BE2C (cell line): ENCODE data around the gene FIBP.
A peak's percentile ranks its signal among the peaks of the same experiment; 100 is the strongest.

Experiments
- DNase-seq: peaks from one replicate; pipeline ENCODE4 v3.0.0-alpha.2; 2020
- H3K27me3 ChIP-seq: fragments of 250-450 bp; sonication (Bioruptor Pico); 2 replicates; pipeline ENCODE4 v1.5.1; 2020; ENCODE audit warnings: mild to moderate bottlenecking
- H3K36me3 ChIP-seq: fragments of 250-450 bp; sonication (Bioruptor Pico); 2 replicates; pipeline ENCODE4 v1.5.1; 2020; ENCODE audit warnings: mild to moderate bottlenecking
- H3K4me1 ChIP-seq: fragments of 250-450 bp; sonication (Bioruptor Pico); 2 replicates; pipeline ENCODE4 v1.5.1; 2020
- H3K4me3 ChIP-seq: 2 replicates; pipeline ENCODE4 v1.5.1; 2011; ENCODE audit warnings: low read depth, low read length
- H3K9me3 ChIP-seq: fragments of 250-450 bp; sonication (Bioruptor Pico); 2 replicates; pipeline ENCODE4 v1.5.1; 2020
- CTCF ChIP-seq: IDR thresholded peaks from 2 replicates; pipeline ENCODE4 v1.5.1; 2012; ENCODE audit warnings: mild to moderate bottlenecking, low read depth, low read length

The FIBP gene

GRCh38 chr11:65886826-65887722 lies 1.2 kb downstream of the FIBP start:
- peaks cover 35% of the 10 kb centered on the region for H3K36me3 ChIP-seq
- H3K4me3 ChIP-seq, result peak overlapping the region; percentile 77
- TF ChIP-seq CTCF, result no peak
- no peaks in the 10 kb centered on the region for H3K9me3 ChIP-seq
- H3K4me1 ChIP-seq, result peaks cover 8% of the 10 kb centered on the region
- no peaks in the 10 kb centered on the region for H3K27me3 ChIP-seq
- no peak for DNase-seq

- TF ChIP-seq CTCF, result no peak
- H3K27me3 ChIP-seq, result no peaks in the 10 kb centered on the region
- H3K4me3 ChIP-seq, result no peak overlapping the region
- DNase-seq, result no peak
- no peaks in the 10 kb centered on the region for H3K9me3 ChIP-seq
- peaks cover 8% of the 10 kb centered on the region for H3K4me1 ChIP-seq
- peaks cover 35% of the 10 kb centered on the region for H3K36me3 ChIP-seq
Measured at GRCh38 chr11:65885808-65886536, 2.3 kb downstream of the FIBP start.

- Histone ChIP-seq H3K4me1 (peaks cover 8% of the 10 kb centered on the region), H3K27me3 (no peaks in the 10 kb centered on the region), H3K4me3 (no peak overlapping the region), H3K9me3 (no peaks in the 10 kb centered on the region), H3K36me3 (peaks cover 35% of the 10 kb centered on the region)
- no peak for TF ChIP-seq CTCF
- DNase-seq, result no peak
Measured at GRCh38 chr11:65885231-65885630, 3.0 kb downstream of the FIBP start.

GRCh38 chr11:65884716-65885092 lies 3.6 kb downstream of the FIBP start:
- Histone ChIP-seq H3K27me3 (no peaks in the 10 kb centered on the region), H3K4me1 (peaks cover 3% of the 10 kb centered on the region), H3K9me3 (no peaks in the 10 kb centered on the region), H3K36me3 (peaks cover 35% of the 10 kb centered on the region), H3K4me3 (no peak overlapping the region)
- peak; percentile 84 for DNase-seq
- TF ChIP-seq CTCF, result peak; percentile 100

- no peaks in the 10 kb centered on the region for H3K4me1 ChIP-seq
- TF ChIP-seq CTCF, result no peak
- DNase-seq, result no peak
- no peaks in the 10 kb centered on the region for H3K27me3 ChIP-seq
- H3K4me3 ChIP-seq, result no peak overlapping the region
- no peaks in the 10 kb centered on the region for H3K9me3 ChIP-seq
- H3K36me3 ChIP-seq, result peaks cover 35% of the 10 kb centered on the region
Measured at GRCh38 chr11:65883786-65884715, 4.2 kb downstream of the FIBP start.
